T-helper 1 cell treated with Interleukin-12 subunit alpha and Interleukin-12 subunit beta and Interleukin-4 antibody, amounts not matched to agents 30 ng/mL and 1 ng/mL, for 36 hours (primary cell): ENCODE measurements around the gene P4HB. TPM values are rescaled to one million over a fixed set of nuclear protein-coding genes. Genes with fewer than 3 reads are reported as not detected.
"Not testable (repeated sequence)": the region's sequence is repeated elsewhere in the genome, so short reads cannot be mapped to it uniquely, and the experiment has no call there.

Experiments used
- intact Hi-C: fragments of 100-400 bp; cut with micrococcal nuclease; formaldehyde crosslinking; loops from one replicate; pipeline ENCODE4 v1.15.1; 2024
- total RNA-seq: library from RNA; stranded (reverse); gene quantifications from 2 replicates; pipeline ENCODE4 v1.2.3, GENCODE V29; 2022

Gene P4HB
- total RNA-seq, 1 donor from 2014 or later, result 588 TPM

- intact Hi-C loops, result no loop called here
Measured at GRCh38 chr17:81851423-81851822, 8.9 kb downstream of the P4HB start.

GRCh38 chr17:81849457-81849856 lies 10.9 kb downstream of the P4HB start:
- intact Hi-C loops, result no loop called here

GRCh38 chr17:81846743-81847689 lies 13.3 kb downstream of the P4HB start:
- intact Hi-C loops, result no loop called here

GRCh38 chr17:81845881-81846742 lies 14.2 kb downstream of the P4HB start:
- intact Hi-C loops, result no loop called here

- intact Hi-C loops, result no loop called here
Measured at GRCh38 chr17:81845361-81845760, 15.0 kb downstream of the P4HB start.

- intact Hi-C loops, result no loop called here
Measured at GRCh38 chr17:81844887-81845286, 15.4 kb downstream of the P4HB start.

GRCh38 chr17:81844327-81844851 lies 15.9 kb downstream of the P4HB start:
- intact Hi-C loops, result no loop called here

GRCh38 chr17:81843713-81844326 lies 16.5 kb downstream of the P4HB start:
- intact Hi-C loops, result no loop called here

- intact Hi-C loops, result no loop called here
Measured at GRCh38 chr17:81842725-81843504, 17.4 kb downstream of the P4HB start.

GRCh38 chr17:81842378-81842724 lies 18.0 kb downstream of the P4HB start:
- intact Hi-C loops, result no loop called here

GRCh38 chr17:81841866-81842265 lies 18.5 kb downstream of the P4HB start:
- intact Hi-C loops, result no loop called here

- intact Hi-C loops, result no loop called here
Measured at GRCh38 chr17:81840826-81841778, 19.2 kb downstream of the P4HB start.

- intact Hi-C loops, result not testable (repeated sequence)
Measured at GRCh38 chr17:81840059-81840458, 20.3 kb downstream of the P4HB start.

GRCh38 chr17:81839301-81839700 lies 21.0 kb downstream of the P4HB start:
- intact Hi-C loops, result no loop called here

GRCh38 chr17:81838753-81839255 lies 21.5 kb downstream of the P4HB start:
- intact Hi-C loops, result no loop called here

GRCh38 chr17:81837641-81838040 lies 22.7 kb downstream of the P4HB start:
- intact Hi-C loops, result no loop called here

- intact Hi-C loops, result loop anchor here (5.0 kb wide), 1 partner anchor 37 kb away; the partner anchor contains the start of gene ARHGDIA
Measured at GRCh38 chr17:81834831-81835267, 25.5 kb downstream of the P4HB start, which contains the start of gene PPP1R27. Gene PPP1R27 (minus strand): TSS chr17:81835050. CDS start chr17:81834953, 97 bp downstream.

GRCh38 chr17:81833921-81834830 lies 26.2 kb downstream of the P4HB start:
- intact Hi-C loops, result loop anchor here (1.0 to 5.0 kb wide), 4 partner anchors 26 to 95 kb away; partner anchors contain the start of genes ARHGDIA, P4HB and PCYT2
